ENCODE data around the gene PRMT5. TPM values are rescaled to one million over a fixed set of nuclear protein-coding genes. Genes with fewer than 3 reads are reported as not detected.

The PRMT5 gene
- total RNA-seq, 1 donor from 2014 or later: 65.6 TPM

DNA sequence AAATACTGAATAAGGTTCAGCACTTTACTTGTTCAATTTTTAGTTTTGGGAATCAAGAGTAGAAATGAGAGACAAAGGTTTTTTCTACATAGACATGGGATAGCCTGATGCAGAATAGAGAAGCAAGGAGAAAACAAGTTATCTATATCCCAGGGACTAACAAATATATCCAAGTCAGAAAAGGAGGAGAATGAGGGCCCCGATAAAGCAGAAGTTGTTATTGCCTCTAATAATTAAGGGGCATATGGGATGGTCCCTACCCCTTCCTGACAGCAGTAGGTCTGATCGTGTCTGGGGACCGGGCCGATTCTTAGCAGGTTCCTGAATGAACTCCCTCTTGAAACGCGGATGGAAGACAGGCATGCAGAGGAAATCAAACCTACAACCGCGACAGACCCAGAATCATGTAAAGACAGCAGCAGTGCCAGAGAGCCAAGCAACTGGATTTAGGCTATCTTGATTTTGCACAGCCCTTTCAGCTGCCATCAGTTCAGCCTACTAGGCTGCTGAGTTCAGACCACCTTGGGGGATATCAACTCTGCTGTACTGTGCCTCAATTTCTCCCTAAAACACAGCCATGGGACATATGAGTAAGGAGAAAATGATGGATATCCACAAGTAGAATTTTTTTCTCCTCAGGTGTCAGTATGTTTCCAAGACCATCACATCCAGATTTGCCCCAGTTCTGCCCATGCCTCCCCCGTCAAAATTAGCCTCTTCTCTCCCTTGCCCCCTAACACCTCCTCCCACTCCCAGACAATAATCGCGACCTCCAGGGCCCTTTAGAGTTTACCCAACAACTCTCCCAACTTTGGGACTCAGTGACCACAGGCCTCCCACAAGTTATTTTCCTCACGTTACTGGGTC is 706 bp downstream of the PRMT5 start:
- Histone ChIP-seq H3K4me1 (peaks cover 30% of the 10 kb centered on the region), H3K4me3 (peak overlapping the region; percentile 49 to 92), H3K36me3 (peaks cover 0 to 25% of the 10 kb centered on the region in 2 donors), H3K9me3 (no peaks in the 10 kb centered on the region), H3K27me3 (no peaks in the 10 kb centered on the region), H3K27ac (peak overlapping the region; percentile 91)
- DNase-seq (ENCODE audit: extremely low spot score in 2 of 2): no peak
- intact Hi-C loops (cut with DNase I): no loop called here
- TF ChIP-seq POLR2AphosphoS5 (IDR thresholded peaks at IDR 0.05; ENCODE audit: insufficient read depth in 1 of 2, low read depth in 1 of 2) (no peak), POLR2A (IDR thresholded peaks at IDR 0.05) (no peak)
- TF ChIP-seq, protein P1, sequence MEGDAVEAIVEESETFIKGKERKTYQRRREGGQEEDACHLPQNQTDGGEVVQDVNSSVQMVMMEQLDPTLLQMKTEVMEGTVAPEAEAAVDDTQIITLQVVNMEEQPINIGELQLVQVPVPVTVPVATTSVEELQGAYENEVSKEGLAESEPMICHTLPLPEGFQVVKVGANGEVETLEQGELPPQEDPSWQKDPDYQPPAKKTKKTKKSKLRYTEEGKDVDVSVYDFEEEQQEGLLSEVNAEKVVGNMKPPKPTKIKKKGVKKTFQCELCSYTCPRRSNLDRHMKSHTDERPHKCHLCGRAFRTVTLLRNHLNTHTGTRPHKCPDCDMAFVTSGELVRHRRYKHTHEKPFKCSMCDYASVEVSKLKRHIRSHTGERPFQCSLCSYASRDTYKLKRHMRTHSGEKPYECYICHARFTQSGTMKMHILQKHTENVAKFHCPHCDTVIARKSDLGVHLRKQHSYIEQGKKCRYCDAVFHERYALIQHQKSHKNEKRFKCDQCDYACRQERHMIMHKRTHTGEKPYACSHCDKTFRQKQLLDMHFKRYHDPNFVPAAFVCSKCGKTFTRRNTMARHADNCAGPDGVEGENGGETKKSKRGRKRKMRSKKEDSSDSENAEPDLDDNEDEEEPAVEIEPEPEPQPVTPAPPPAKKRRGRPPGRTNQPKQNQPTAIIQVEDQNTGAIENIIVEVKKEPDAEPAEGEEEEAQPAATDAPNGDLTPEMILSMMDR (IDR thresholded peaks at IDR 0.05): no peak

DNA sequence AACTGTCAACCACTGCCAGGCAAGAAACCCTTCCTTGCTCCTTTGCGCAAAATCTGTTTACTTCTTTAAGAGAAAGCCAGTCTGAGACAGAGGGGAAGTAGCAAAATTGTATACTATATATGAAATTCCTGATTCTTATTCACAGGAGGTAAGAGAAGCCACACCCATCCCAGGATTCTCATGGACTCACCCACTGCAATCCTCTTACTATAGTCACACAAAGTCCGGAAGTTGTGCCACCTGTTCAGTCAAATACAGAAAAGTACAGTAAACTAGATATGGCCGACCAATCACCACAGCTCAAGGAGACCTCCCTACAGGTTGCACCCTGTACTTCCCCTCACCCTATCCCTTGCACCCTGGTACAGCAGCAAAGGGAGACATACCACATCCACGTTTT is 2.9 kb downstream of the PRMT5 start:
- no peak for DNase-seq (ENCODE audit: extremely low spot score in 2 of 2)
- H3K27ac ChIP-seq: no peak overlapping the region
- H3K4me1 ChIP-seq: peaks cover 30% of the 10 kb centered on the region
- H3K27me3 ChIP-seq: no peaks in the 10 kb centered on the region
- TF ChIP-seq, protein P1 (IDR thresholded peaks at IDR 0.05): no peak
- TF ChIP-seq POLR2A (IDR thresholded peaks at IDR 0.05): no peak
- no peak for TF ChIP-seq POLR2AphosphoS5 (IDR thresholded peaks at IDR 0.05; ENCODE audit: insufficient read depth in 1 of 2, low read depth in 1 of 2)
- peaks cover 0 to 45% of the 10 kb centered on the region in 2 donors for H3K36me3 ChIP-seq
- no peak overlapping the region for H3K4me3 ChIP-seq
- H3K9me3 ChIP-seq: no peaks in the 10 kb centered on the region
- intact Hi-C loops (cut with DNase I): no loop called here

- no peaks in the 10 kb centered on the region for H3K27me3 ChIP-seq
- no peak overlapping the region for H3K4me3 ChIP-seq
- H3K4me1 ChIP-seq: peaks cover 25% of the 10 kb centered on the region
- intact Hi-C loops (cut with DNase I): no loop called here
- no peak overlapping the region for H3K27ac ChIP-seq
- H3K36me3 ChIP-seq: peaks cover 0 to 52% of the 10 kb centered on the region in 2 donors
- DNase-seq (ENCODE audit: extremely low spot score in 2 of 2): no peak
- TF ChIP-seq, protein P1 (IDR thresholded peaks at IDR 0.05): no peak
- TF ChIP-seq POLR2AphosphoS5 (IDR thresholded peaks at IDR 0.05; ENCODE audit: insufficient read depth in 1 of 2, low read depth in 1 of 2) (no peak), POLR2A (IDR thresholded peaks at IDR 0.05) (no peak)
- H3K9me3 ChIP-seq: no peaks in the 10 kb centered on the region
Observed at GRCh38 chr14:22925513-22925912, 3.7 kb downstream of the PRMT5 start.

GRCh38 chr14:22923746-22924145 is 5.4 kb downstream of the PRMT5 start:
- H3K4me1 ChIP-seq: peaks cover 31% of the 10 kb centered on the region
- no peak for DNase-seq (ENCODE audit: extremely low spot score in 2 of 2)
- H3K9me3 ChIP-seq: no peaks in the 10 kb centered on the region
- H3K27ac ChIP-seq: no peak overlapping the region
- no peaks in the 10 kb centered on the region for H3K27me3 ChIP-seq
- intact Hi-C loops (cut with DNase I): no loop called here
- H3K4me3 ChIP-seq: no peak overlapping the region
- peaks cover 0 to 57% of the 10 kb centered on the region in 2 donors for H3K36me3 ChIP-seq
- TF ChIP-seq POLR2A (IDR thresholded peaks at IDR 0.05) (no peak), POLR2AphosphoS5 (IDR thresholded peaks at IDR 0.05; ENCODE audit: insufficient read depth in 1 of 2, low read depth in 1 of 2) (no peak)
- TF ChIP-seq, protein P1 (IDR thresholded peaks at IDR 0.05): no peak

DNA sequence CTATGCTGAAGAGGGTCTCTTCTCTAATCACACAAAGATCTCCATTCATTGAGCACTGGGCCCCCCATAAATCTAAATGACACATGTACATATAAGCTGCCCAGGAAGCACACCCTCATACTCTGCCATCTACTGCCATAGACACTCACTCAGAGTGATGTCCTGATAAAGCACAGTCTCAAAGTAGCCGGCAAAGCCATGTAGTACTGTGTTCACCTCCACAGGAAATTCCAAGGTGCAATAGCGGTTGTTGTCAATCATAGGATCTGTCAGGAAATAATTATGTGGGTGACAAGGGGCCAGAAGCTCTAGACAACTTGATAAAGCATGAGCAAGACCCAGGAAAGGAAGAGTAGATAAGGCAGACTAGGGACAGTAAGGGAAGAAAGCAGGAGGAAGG is 6.9 kb downstream of the PRMT5 start:
- H3K4me1 ChIP-seq: peaks cover 25% of the 10 kb centered on the region
- TF ChIP-seq POLR2AphosphoS5 (IDR thresholded peaks at IDR 0.05; ENCODE audit: insufficient read depth in 1 of 2, low read depth in 1 of 2) (no peak), POLR2A (IDR thresholded peaks at IDR 0.05) (no peak)
- TF ChIP-seq, protein P1 (IDR thresholded peaks at IDR 0.05): no peak
- no peaks in the 10 kb centered on the region for H3K27me3 ChIP-seq
- H3K4me3 ChIP-seq: no peak overlapping the region
- intact Hi-C loops (cut with DNase I): no loop called here
- peaks cover 0 to 57% of the 10 kb centered on the region in 2 donors for H3K36me3 ChIP-seq
- DNase-seq (ENCODE audit: extremely low spot score in 2 of 2): no peak
- H3K9me3 ChIP-seq: no peaks in the 10 kb centered on the region
- H3K27ac ChIP-seq: no peak overlapping the region
